Erythroblast (primary cell): ENCODE results near the gene ACOT4.
"Not testable (repeated sequence)": the region's sequence is repeated elsewhere in the genome, so short reads cannot be mapped to it uniquely, and the experiment has no call there.

Experiments used
- GATA1 ChIP-seq: IDR thresholded peaks from 2 replicates; pipeline ENCODE4 v1.6.1; 2011; ENCODE audit warnings: low read depth, mild to moderate bottlenecking, control low read depth, low read length, moderate library complexity
- POLR2A ChIP-seq: IDR thresholded peaks from 2 replicates; pipeline ENCODE4 v1.6.1; 2011; ENCODE audit warnings: mild to moderate bottlenecking, low read length

DNA sequence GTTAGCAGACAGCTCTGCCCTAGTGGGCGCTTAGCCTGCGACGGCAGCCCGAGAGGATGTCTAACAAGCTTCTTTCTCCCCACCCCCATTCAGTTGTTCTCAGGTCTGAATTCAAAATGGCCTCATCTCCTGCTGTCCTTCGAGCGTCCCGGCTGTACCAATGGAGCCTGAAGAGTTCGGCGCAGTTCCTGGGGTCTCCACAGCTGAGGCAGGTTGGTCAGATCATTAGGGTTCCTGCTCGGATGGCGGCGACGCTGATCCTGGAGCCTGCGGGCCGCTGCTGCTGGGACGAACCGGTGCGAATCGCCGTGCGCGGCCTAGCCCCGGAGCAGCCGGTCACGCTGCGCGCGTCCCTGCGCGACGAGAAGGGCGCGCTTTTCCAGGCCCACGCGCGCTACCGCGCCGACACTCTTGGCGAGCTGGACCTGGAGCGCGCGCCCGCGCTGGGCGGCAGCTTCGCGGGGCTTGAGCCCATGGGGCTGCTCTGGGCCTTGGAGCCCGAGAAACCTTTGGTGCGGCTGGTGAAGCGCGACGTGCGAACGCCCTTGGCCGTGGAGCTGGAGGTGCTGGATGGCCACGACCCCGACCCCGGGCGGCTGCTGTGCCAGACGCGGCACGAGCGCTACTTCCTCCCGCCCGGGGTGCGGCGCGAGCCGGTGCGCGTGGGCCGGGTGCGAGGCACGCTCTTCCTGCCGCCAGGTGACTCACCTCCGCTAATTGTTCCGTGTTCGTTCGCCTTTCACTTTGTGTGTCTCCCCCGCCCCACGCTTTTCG, 22.3 kb upstream of the ACOT4 start, which contains the start of gene ACOT2:
- TF ChIP-seq POLR2A: peak; percentile 82
- not testable (repeated sequence) for TF ChIP-seq GATA1
